HepG2 (cell line): Measurements from ENCODE around the gene ARSH.

Source experiments
- CTCF ChIP-seq: sonication (generic); formaldehyde crosslinking; IDR thresholded peaks from 2 replicates; pipeline ENCODE4 v1.5.0; 2020; ENCODE audit warnings: mild to moderate bottlenecking, missing genetic modification reagents, moderate library complexity
- PAX8 ChIP-seq: sonication (generic); formaldehyde crosslinking; IDR thresholded peaks from 2 replicates; pipeline ENCODE4 v1.8.0; 2022; ENCODE audit warnings: mild to moderate bottlenecking, missing genetic modification reagents, borderline replicate concordance
- SETDB1 ChIP-seq: sonication (generic); formaldehyde crosslinking; IDR thresholded peaks from 2 replicates; pipeline ENCODE4 v1.5.1; 2020; ENCODE audit warnings: missing genetic modification reagents, mild to moderate bottlenecking, borderline replicate concordance
- STAG1 ChIP-seq: sonication (generic); formaldehyde crosslinking; IDR thresholded peaks from 2 replicates; pipeline ENCODE4 v1.4.0; 2020; ENCODE audit warnings: missing genetic modification reagents
- TFAP4 ChIP-seq: sonication (generic); IDR thresholded peaks from 2 replicates; pipeline ENCODE4 v1.6.1; 2016; ENCODE audit warnings: low read depth, borderline replicate concordance
- THRA ChIP-seq: sonication (generic); formaldehyde crosslinking; IDR thresholded peaks from 2 replicates; pipeline ENCODE4 v1.4.0; 2020; ENCODE audit warnings: missing genetic modification reagents, borderline replicate concordance

GRCh38 chrX:2958199-2958598, 48.1 kb upstream of the ARSH start:
- TF ChIP-seq PAX8 (no peak), TFAP4 (no peak), THRA (CRISPR knock-in tag) (no peak), STAG1 (no peak), CTCF (CRISPR knock-in tag) (no peak), SETDB1 (CRISPR knock-in tag) (no peak)
